ENCODE results near the gene HAVCR1.
"Not testable (repeated sequence)": the region's sequence is repeated elsewhere in the genome, so short reads cannot be mapped to it uniquely, and the experiment has no call there.

Gene HAVCR1

DNA sequence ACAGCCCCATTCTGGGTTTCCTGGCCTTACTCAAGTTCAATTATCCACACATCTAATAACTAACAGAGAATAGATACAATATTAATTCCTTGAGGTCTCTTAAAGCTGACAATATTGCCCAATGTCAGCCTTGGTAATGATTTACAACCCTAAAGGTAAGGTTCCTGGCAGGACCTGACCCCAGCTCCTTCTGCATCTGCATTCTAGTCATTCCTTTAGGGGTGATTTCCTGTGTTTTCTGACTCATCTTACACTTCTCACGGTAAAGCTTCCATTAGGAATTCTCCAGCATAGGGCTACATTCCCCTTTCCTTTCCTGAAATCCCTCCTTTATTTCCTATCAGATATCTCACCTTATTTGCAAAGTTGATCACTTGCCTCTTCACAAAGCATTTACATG, 9.3 kb downstream of the HAVCR1 start:
- DNase-seq (ENCODE audit: low spot score) = peak; percentile 23

DNA sequence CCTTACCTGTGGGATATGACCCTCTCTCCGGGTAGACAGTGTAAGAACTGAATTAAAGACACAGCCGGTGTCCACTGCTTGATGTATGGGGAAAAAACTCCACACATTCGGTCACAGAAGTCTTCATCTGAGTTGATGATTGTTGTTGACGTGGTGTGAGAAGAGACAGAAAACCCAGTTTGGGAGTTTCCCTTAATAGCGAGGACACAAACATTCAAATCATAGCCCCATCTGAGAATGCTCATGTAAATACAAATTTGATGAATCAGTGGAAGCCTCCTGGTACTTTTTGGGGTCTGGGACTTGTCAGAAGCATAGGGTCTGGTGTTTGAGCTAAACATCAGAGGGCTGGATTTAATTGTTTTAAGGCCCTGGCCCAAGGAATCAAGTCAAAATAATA, 11.0 kb downstream of the HAVCR1 start:
- no peak for DNase-seq (ENCODE audit: low spot score)

DNA sequence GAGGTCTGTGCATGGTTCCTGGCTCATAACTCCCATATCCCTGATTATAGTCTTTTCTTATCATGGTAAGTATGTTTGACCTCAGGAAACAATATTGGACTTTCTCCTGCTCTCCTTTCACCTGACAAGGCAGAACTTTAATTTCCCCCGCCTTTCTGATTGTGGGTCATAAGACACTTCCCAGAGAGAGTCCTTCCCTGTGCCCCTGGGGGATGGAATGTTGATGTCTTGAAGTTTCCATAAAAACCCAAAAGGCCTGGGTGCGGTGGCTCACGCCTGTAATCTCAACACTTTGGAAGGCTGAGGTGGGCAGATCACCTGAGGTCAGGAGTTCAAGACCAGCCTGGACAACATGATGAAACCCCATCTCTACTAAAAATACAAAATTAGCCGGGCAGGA, 11.9 kb downstream of the HAVCR1 start:
- not testable (repeated sequence) for DNase-seq (ENCODE audit: low spot score)

DNA sequence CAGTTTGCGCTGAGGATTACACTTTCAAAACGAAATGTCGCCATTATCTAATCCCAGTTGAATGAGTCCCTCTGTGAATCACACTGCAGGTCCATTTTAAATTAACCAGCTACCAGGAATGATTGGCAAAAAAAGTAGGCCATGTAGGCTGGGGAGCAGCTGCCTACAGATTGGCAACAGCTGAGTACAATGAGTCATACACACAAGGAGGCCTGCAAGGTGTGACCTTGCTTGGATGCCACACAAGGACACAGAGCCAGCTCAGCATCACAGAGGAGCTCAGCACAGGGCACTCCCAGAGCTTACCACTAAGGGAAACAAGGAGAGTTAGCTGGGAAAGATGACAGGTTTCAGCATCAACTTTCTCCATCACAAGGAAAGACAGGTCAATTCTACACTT, 12.9 kb downstream of the HAVCR1 start:
- DNase-seq (ENCODE audit: low spot score) = no peak

DNA sequence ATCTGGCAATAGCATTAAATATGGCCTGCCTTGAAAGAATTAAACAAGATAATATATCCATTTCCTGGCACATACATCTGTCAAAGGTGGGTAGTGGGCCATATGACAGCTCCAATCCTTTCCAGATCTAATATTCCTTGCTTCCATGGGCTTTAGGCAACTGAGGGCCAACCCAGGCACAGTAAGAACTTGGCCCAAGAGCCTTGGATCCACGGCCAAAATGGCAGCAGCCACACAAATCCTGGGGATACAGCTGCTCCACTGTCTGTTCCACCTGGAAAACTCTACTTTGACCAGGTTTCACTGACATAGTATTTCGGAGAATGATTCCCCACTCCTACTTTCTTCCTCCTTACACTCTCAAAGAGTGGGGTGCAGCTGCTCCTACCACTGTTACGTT, 13.3 kb downstream of the HAVCR1 start:
- no peak for DNase-seq (ENCODE audit: low spot score)

DNA sequence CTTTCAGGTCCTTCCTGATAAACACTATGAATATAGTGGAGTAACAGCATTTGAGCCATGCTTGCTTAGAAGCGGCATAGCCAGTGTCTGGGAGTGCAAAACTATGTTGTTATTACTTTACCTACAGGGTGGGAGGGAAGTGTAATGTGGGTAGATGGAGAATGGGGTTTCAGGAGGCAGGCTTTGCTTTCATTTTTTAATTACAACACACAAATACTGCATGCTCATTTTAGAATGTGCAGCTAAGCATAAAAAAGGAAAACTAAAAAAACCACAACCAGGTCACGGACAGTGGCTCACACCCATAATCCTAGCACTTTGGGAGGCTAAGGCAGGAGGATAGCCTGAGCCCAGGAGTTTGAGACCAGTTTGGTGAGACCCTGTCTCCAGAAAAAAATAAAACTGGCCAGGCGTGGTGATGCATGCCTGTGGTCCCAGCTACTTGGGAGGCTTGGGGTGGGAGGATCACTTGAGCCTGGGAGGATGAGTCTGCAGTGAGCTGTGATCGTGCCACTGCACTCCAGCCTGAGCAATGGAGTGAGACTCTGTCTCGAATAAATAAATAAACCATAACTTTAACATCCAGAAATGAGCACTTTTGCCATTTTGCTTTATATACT, 20.2 kb downstream of the HAVCR1 start:
- no peak for DNase-seq (ENCODE audit: low spot score)

DNA sequence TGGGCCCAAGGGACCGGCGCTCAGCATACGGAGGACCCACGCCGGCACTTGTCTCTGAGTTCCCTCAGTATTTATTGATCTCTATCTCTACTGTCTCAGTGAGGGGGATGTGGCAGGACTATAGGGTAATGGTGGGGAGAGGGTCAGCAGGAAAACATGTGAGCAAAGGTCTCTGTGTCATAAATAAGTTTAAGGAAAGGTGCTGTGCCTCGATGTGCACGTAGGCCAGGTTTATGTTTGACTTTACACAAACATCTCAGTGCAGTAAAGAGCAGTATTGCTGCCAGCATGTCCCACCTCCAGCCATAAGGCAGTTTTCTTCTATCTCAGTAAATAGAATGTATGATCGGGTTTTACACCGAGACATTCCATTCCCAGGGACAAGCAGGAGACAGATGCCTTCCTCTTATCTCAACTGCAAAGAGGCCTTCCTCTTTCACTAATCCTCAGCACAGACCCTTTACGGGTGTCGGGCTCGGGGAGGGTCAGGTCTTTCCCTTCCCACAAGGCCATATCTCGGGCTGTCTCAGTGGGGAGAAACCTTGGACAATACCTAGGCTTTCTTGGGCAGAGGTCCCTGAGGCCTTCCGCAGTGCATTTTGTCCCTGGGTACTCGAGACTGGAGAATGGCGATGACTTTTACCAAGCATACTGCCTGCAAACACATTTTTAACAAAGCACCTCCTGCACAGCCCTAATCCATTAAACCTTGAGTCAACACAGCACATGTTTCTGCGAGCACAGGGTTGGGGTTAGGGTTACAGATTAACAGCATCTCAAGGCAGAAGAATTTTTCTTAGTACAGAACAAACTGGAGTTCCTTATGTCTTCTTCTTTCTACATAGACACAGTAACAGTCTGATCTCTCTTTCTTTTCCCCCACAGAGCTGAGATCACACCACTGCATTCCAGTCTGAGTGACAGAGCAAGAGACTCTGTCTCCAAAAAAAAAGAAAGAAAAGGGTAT, 24.5 kb downstream of the HAVCR1 start:
- DNase-seq (ENCODE audit: low spot score) = not testable (repeated sequence)

DNA sequence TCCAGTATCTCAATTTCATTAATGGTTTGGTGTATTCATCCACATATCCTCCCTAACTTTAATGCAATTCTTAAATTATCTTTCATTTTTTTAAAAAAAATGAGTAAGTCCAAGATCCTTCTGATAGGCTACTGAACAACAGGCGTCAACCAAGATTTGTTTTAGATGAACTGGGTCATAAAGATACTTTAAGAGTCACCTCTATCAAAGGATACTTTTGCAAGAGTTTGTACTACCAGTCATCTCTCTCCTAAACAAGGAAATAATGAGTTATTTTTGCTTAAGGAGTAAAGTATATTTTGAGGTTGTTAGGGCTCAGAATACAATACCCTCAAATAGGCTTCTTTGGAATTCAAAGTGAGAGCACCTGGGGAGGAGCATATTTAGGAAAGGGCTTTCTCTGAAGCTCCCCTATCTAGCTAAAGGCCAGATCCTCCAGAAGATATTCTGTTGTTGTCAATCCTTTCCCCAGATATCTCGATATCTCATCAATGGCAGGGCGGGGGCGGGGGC, 25.8 kb downstream of the HAVCR1 start:
- DNase-seq (ENCODE audit: low spot score) = no peak

DNA sequence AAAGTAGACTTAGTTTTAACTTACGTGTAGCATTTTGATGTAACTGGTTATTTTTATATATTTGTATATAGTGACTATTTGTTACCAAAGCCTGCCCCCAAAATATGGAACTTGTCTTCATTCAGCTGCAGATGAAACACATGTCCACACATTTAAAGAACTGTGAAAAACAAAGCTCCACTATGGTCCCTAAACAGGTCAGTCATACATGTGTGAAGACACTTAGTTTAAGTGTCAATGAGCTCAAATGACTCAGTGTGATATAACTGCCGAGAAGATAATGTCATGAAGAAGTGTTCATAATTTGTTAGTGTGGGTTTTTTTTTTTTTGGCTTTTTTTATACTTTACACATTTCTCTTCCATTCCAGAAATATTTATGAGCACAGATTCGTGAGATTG, 28.2 kb downstream of the HAVCR1 start:
- no peak for DNase-seq (ENCODE audit: low spot score)

DNA sequence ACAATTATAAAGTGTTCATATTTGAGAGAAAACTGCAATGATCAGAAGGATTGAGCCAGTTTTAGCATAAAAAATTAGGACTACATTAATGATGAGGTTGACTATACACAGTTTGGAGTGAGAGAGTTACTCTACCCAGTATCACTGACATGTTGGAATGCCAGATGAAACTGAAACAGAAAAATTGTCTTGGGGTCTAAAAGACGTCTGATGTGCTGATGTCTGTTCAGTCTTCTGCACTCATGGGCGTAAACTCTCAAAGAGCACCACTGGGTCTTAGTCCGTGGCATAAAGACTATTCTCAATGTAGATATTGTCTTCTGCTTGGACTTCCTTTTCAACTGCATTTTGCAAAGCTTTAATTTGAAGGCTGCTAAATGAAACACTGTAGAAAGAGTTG, 29.5 kb downstream of the HAVCR1 start:
- no peak for DNase-seq (ENCODE audit: low spot score)

DNA sequence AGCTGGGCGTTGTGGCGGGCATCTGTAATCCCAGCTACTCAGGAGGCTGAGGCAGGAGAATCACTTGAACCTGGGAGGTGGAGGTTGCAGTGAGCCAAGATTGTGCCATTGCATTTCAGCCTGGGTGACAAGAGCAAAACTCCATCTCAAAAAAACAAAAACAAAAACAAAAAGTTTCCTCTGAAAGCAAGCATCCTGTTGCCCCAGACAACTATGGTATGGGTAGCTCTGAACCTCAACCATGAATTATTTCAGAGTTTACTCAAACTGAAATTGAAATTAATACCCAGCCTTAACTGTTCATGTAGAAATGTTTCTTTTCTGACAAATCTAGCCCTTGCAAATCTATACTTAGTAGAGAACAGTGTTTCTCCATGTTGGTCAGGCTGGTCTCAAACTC, 31.3 kb downstream of the HAVCR1 start:
- not testable (repeated sequence) for DNase-seq (ENCODE audit: low spot score)

DNA sequence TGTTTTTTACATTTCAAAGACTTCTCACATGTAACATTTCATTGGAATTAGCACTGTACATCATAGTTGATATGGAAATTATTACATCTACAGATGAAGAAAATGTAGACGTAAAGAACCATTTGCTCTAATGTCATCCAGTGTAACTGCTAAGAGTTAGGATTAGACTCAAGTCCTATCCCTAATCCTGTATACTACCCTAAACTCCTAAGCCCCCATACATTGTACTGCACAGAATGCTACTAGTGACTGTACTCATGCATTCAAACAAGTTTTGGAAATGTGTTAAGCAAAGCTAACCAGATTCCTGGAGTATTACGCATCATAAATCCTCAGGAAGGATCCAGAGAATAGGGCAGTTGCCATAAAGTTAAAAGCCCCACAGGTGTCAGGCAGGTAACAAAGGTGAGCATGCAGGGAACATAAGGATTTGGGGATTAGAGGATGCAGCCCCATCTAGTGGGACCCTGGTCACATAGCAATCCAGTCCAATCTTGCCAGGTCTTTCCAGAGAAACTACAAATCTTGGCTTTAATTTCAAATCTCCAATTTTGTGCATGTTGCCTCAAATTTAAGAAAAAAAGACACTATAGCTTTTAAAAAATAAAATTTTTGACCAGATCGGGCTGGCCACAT, 32.0 kb downstream of the HAVCR1 start:
- DNase-seq (ENCODE audit: low spot score) = no peak

DNA sequence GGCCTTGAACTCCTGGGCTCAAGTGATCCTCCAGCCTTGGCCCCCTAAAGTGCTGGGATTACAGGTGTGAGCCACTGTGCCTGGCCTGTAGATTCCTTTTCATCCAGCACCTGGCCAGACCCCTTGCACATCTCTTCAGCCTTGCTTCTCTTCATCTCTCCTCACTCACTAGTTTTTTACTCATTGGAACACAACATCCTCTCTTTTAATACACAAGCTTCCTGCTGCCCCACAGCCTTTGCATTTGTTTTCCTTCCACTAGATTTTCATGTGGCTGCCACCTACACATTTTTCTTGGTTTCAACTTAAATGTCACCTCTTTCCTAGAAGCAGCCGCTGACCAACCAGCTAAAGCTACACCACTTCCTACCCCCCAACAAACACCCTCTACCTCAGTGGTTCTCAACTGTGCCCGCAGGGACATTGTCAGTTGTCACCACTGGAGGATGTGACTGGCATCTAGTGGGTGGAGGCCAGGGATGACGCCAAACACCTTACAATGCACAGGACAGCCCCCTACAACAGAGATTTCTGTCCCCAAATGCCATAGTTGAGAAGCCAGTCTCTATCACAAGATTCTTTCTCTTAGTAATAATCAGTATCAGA, 33.7 kb downstream of the HAVCR1 start:
- DNase-seq (ENCODE audit: low spot score) = no peak

DNA sequence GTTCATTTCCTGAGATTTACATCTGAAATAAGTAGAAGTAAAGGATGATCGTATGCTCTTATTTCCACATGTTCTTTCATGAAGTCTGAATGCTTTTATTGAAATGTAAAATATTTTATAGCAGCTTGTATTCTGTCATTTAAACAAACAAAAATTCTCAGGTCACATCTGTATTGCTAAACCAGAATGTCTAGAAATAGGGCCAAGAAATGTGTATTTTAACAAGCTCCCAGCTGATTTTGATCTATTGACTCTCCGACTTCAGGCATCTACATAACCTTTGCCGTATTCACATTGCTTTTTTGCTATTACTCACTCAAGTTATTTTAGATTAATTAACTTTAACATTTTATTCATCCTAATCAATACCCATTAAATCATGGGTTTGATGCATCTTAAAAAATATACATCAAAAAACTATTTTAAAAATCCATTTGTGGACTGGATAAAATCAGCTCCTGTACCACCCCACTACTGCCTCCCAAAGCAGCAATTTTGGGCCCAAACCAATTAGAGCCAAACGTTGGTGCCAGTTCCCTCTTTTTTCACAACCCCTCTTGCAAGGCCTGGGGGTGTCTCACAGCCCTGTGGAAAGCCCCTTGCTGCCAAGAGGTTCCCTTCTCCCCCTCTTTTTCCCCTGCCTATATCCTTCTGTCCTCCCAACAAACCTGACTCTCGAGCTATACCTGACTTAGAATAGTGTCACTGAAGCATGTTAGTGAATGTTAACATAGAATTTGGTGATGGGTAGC, 34.5 kb downstream of the HAVCR1 start:
- DNase-seq (ENCODE audit: low spot score) = no peak

DNA sequence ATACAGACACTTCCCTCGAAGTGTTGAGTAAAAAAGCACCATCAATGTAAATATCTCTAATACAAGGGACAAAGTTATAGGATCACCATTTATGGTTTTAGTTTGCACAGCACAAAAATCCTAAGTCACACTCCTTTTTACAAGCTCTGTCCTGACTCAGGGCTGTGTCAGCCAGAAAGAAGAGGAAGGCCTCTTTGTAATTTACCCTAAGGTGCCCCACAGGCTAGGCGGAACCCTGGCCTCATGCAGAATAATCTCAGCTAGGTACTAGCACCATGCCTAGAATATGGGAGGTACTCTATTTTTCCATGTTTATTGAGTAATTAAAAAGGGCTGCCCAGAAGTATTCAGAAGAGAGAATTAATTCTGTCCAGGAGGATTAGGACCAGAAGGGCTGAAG, 36.9 kb downstream of the HAVCR1 start:
- no peak for DNase-seq (ENCODE audit: low spot score)

DNA sequence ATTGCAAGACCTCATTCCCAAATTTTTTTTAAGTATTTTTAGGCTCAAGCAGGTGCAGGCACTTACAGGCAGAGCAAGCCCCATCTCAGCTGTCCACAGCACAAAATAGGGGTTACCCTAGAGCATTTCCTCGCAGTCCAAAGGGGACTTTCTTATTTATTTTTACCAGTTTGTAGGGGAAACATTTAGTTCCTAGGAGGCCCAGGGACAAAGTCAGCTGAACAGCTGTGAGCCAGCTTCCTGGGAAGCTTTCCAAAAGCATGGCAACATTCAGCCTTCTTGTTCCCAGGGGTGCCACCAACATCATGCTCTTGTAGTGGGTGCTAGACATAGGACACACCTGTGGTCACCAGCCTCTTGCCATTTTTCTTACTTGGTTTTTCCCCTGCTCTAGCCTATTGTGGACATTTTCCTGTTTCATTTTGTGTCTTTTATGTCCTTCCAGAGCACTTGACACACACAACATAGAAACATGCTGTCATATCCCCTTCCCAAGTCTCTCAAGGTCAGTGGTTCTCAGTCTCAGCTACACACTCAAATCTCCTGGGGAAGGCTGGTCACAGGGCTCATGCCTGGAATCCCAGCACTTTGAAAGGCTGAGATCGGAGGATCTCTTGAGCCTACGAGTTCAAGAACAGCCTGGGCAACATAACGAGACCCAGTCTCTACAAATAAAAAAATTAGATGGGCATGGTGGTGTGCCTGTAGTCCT, 38.2 kb downstream of the HAVCR1 start:
- no peak for DNase-seq (ENCODE audit: low spot score)

DNA sequence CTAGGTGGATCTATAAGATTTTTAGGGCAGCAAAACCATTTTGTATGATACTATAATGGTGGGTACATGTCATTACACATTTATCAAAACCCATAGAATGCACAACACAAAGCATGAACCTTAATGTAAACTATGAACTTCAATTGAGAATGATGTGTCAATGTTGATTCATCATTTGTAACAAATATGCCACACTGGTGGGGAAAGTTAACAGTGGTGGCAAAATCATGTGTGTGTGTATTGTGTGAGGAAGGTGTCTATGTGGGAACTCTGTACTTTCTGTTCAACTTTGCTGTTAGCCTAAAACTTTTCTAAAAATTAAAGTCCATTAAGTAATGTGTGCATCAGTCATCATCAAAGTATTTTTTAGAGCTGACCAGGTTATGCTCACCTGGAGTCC, 38.9 kb downstream of the HAVCR1 start:
- no peak for DNase-seq (ENCODE audit: low spot score)

DNA sequence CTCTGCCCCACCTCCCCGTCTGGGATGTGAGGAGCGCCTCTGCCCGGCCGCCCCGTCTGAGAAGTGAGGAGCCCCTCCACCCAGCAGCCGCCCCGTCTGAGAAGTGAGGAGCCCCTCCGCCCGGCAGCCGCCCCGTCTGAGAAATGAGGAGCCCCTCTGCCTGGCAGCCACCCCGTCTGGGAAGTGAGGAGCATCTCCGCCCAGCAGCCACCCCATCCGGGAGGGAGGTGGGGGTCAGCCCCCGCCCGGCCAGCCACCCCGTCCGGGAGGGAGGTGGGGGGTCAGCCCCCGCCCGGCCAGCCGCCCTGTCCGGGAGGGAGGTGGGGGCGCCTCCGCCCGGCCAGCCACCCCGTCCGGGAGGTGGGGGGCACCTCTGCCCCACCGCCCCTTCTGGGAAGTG, 44.8 kb downstream of the HAVCR1 start:
- DNase-seq (ENCODE audit: low spot score) = not testable (repeated sequence)

DNA sequence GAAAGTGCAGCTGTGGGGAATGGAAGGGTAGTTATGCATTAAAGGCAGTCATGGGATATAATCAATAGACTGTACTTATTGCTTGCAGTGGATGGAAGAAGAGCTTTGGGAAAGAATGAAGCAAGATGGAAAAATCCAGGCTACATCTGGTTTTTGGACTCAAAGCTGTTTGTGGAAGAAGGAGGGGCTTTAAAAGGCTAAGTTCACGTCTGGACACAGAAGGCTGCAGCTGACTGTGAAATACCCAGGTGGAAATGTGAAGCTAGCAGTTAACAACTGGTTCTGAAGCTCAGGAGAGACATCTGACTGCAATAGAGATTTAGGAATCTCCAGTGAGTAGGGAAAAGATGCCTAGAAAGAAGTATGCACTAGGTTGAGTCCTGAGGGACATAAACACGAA, 52.7 kb downstream of the HAVCR1 start:
- DNase-seq (ENCODE audit: low spot score) = no peak

DNA sequence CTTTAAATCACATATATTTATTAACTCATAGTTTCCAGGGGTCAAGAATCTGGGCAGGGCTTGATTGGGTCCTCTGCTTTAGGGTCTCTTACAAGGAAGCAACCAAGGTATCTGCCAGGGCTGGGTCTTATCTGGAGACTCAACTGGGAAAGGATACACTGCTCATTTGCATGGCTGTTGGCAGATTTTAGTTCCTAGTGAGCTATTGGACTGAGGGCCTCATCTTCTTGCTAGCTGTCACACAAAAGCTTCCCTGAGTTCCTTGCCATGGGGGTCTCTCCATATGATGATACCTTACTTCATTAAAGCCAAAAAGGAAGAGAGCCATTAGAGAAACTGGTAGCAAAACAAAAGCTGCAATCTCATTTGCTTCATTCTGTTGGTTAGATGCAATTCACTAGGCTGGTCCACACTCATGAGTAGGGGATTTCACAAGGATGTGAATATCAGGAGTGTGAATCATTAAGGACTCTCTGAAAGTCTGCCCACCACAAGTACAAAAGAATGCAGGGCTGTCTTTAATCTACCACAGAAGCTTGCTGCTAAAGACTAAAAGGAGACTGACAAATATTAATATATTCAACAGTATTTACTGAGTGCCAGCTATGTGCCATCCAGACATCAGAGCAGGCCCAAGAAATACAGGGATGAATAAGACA, 53.9 kb downstream of the HAVCR1 start:
- DNase-seq (ENCODE audit: low spot score) = no peak

All from AG08396 (cell line).